Measurements from ENCODE around the gene JAKMIP2.

DNA sequence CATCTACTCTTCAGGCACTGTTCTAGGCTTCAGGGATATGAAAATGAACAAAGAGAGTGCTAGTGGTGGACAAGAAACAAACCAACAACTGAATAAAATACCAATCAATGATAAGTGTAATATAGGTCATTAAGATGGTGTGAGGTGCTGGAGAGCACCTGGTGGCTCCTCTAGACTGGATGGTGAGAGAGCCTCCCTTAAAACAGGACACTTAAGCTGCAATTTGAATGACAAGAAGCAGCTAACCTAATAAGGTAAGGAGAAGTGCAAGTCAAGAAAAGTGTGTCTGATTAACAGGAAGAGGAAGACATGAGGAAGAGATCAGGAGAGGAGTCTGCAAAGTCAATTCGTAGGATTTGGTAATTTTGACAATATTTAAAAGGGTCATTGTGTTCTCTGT lies 23.1 kb downstream of the JAKMIP2 start:
- TF ChIP-seq, protein P1, sequence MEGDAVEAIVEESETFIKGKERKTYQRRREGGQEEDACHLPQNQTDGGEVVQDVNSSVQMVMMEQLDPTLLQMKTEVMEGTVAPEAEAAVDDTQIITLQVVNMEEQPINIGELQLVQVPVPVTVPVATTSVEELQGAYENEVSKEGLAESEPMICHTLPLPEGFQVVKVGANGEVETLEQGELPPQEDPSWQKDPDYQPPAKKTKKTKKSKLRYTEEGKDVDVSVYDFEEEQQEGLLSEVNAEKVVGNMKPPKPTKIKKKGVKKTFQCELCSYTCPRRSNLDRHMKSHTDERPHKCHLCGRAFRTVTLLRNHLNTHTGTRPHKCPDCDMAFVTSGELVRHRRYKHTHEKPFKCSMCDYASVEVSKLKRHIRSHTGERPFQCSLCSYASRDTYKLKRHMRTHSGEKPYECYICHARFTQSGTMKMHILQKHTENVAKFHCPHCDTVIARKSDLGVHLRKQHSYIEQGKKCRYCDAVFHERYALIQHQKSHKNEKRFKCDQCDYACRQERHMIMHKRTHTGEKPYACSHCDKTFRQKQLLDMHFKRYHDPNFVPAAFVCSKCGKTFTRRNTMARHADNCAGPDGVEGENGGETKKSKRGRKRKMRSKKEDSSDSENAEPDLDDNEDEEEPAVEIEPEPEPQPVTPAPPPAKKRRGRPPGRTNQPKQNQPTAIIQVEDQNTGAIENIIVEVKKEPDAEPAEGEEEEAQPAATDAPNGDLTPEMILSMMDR (IDR thresholded peaks at IDR 0.05) = no peak
- no peak for TF ChIP-seq POLR2AphosphoS5 (IDR thresholded peaks at IDR 0.05; ENCODE audit: low read depth, low read length)

Measured in Panc1 (cell line).